NCI-H2107 treated with DMSO at 0.1 percent for 48 hours (cell line): Measurements from ENCODE around the gene THAP4.

ENCODE experiments used
- DNase-seq: peaks from one replicate; lab custom pipeline; 2025; ENCODE audit not compliant: unreplicated experiment; lab: John Stamatoyannopoulos, UW

Gene THAP4, protein sequence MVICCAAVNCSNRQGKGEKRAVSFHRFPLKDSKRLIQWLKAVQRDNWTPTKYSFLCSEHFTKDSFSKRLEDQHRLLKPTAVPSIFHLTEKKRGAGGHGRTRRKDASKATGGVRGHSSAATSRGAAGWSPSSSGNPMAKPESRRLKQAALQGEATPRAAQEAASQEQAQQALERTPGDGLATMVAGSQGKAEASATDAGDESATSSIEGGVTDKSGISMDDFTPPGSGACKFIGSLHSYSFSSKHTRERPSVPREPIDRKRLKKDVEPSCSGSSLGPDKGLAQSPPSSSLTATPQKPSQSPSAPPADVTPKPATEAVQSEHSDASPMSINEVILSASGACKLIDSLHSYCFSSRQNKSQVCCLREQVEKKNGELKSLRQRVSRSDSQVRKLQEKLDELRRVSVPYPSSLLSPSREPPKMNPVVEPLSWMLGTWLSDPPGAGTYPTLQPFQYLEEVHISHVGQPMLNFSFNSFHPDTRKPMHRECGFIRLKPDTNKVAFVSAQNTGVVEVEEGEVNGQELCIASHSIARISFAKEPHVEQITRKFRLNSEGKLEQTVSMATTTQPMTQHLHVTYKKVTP

DNA sequence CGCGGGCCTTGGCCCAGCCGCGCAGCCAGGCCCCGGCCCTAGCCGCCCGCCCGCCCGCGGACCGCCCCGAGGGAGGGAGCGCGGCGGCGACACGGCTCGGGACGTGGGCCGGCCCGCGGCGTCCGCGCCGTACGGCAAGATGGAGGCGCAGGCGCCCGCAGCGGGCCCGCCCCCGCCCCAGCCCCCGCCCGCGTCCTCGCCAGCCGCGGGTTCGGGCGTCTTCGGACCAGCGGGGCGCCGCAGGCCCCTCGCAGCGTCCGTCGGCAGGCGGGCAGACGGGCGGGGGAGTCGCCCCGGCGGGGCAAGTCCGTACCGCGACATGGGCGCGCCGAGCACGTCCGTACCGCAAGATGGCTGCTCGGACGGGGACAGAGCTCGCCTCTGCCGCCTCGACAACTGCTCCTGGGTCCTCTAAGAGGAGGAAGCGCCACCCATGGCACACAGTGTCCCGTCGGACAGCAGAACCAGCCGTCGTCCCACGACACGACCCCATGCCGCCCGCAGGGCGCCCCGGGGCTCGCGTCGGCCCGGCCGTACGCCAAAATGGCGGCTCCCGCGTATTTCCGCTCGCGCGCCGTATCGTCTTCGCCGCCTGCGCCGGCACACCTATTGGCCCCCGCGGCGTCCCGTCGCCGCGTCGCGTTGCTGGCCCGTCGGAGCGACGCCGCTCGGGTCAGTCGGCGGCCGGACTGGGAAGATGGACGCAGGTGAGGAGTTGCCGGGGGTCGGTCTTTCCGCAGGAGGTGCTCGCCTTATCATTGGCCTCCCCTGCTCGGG, at the start of gene THAP4, which contains the start of gene ATG4B:
Gene THAP4, minus strand, starts transcription at position 141 of the 777 bp plus-strand sequence. CDS start 141 bp downstream, outside the sequence.
Gene ATG4B, plus strand, starts transcription at position 676 of the 777 bp plus-strand sequence. Its CDS starts 22 bp downstream, at position 698.
- DNase-seq: peak; percentile 40

DNA sequence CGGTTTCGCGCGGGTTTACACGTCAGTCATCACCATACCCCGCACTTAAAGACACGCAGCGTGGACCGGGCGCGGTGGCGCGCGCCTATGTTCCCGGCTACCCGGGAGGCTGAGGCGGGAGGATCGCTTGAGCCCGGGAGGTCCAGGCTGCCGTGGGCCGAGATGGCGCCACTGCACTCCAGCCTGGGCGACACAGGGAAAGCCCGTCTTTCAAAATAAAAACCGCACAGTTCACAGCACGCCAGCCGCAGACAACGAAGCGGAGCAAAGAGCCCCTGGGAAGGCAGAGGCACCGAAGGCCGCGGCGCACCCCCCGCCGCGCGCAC, 49.3 kb upstream of the THAP4 start:
- no peak for DNase-seq

DNA sequence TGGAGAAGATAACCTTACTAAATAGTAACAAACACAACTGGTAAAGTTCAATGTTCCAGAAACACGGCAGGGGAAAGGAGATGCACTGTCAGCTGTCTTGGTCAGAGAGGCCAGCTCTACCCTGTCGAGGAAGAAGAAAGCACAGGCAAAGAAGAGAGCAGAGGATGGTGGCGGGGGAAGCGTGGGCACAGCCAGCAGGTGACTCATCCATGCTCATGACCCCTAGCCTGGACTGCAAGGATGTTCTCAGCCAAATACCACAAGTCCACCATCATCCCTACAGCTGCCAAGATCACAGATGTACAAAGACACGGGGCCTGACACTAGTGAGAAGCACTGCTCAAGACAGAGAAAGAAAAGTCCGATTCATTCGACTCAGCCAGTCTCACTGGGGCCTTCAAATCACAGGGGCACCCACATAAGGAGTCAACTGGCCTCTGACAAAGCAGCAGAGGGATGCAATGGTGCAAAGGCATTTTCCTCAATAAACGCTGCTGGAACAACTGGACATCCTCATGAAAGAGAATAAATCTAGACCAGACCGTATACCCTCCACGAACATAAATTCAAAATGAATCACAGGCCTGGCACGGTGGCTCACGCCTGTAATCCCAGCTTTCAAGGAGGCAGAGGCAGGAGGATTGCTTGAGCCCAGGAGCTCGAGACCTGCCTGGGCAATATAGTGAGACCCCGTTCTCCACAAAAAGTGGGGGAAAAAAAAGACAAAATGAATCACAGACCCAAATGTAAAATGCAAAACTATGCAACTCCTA, 44.1 kb upstream of the THAP4 start:
- no peak for DNase-seq

DNA sequence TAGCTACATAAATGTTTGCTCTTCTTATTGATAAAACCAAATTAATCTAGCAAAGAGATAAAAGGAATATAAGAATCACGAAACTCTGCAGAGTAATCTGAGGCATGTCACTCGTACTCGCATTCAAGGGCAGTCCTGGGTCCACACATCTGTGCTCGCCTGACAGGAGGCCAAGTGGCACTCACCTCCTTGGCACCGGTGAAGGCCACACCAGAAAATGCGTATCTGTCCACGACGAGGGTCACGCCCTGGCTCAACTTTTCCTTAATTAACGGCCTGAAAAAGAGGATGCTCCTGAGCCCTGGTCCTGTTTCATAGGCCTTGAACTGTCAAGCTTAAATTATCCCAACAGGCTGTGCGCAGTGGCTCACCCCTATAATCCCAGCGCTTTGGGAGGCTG, 43.1 kb upstream of the THAP4 start:
- no peak for DNase-seq

DNA sequence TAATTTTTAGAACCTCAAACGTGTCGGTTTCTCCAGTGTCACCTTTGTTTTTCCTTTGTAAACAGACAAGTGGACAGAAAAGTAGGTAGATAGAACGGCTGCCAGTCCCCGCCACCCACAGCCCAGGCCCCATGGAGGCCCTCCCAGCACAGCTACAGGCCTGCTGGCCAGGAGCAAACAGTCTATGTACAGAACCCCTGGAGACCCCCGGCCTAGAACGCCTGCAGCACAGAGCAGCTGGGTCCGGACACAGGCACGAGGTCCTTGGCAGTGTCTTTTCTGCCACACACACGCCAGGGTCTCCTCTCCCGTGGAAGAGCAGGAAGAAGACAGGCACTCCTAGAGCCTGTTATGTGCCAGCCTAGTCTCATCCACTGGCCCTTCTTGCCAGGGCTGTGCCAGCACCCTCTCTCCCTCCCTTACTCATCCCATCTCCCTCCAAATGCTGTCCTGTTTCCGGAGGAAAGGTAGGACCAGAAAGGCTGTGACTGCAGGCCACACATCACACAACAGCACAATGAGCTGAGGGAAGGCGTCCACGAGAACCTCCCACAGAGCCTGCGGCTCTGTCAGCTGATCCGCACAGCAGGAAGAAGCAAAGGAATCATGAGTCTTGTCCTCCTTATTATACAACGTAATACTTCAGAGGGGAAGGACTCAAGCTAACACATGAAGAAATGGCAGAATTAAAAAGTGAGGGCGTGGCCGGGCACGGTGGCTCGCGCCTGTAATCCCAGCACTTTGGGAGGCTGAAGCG, 42.0 kb upstream of the THAP4 start:
- DNase-seq: no peak

DNA sequence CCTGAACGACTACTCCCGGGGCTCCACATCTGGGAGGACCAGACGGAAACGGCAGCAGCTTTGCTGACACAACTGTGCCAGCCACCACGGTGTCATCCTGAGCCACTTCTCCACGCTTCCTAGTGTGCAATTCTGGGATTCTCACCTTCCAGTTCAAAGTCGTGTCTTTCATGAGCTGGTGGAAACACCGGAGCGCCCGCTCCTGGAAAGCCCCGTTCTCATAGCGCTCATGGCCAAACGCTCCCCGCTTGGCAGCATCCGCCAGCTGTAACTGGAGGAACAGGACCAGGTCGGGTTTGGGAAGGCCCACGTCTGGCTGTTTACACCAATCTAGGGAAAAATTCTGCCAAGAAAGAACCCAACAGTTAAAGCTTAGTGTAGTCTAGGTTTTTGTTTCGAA, 41.3 kb upstream of the THAP4 start:
- DNase-seq: no peak

DNA sequence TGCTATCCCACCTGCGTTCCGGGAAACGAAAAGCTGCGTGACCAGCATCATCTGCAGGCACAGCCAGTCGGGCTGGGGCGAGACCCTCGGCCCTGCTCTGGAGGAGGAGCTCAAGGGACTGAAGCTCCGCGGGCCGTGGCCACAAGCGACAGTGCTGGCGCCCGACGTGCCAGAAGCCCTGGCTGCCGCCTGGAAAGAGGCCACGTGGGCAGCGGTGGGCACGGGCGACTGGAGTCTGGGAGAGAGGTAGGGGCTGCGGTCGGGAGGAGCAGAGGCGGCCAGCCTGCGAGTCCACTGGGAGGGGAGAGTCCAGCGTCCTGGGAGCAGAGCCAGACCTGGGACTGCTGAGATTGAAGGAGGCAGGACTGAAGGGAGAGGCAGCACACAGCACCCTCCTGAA, 40.4 kb upstream of the THAP4 start:
- no peak for DNase-seq

DNA sequence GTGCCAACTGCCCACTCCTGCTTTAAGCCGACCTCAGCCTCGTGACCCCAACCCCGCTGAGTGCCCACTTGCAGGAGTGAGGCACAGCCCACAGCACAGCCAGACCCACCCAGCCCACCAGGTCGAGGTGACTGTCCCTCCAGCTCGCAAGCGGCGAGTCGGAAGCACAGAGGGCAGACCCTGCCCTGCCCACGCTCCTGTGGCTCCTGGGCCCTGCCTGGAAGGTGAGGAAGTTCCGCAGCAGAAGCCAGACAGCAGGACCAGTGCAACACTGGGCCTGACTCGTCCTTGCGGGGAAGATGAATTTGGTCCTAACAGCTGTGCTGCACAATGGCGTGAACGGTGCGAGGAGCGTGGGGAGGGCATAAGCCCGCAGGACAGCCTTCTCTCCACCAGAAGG, 39.7 kb upstream of the THAP4 start:
- no peak for DNase-seq

DNA sequence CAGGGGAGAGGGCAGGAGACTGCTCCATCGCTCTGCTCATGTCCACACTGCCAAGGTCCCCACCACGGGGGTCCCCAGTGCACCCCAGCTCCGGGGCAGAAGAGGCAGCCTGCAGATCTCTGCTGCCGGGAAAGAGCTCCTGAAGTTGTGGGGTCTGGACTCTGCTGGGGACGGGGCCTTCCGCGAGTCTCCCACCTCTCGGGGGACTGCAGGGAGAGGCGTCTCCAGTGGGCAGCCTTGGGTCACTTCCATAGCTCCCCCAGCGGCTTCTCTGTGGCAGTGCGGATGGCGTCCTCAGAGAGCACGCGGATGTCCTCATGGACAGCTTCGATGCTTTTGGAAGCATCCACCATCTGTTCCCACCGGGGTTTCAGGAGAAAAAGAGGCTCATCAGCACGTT, 38.9 kb upstream of the THAP4 start:
- no peak for DNase-seq

DNA sequence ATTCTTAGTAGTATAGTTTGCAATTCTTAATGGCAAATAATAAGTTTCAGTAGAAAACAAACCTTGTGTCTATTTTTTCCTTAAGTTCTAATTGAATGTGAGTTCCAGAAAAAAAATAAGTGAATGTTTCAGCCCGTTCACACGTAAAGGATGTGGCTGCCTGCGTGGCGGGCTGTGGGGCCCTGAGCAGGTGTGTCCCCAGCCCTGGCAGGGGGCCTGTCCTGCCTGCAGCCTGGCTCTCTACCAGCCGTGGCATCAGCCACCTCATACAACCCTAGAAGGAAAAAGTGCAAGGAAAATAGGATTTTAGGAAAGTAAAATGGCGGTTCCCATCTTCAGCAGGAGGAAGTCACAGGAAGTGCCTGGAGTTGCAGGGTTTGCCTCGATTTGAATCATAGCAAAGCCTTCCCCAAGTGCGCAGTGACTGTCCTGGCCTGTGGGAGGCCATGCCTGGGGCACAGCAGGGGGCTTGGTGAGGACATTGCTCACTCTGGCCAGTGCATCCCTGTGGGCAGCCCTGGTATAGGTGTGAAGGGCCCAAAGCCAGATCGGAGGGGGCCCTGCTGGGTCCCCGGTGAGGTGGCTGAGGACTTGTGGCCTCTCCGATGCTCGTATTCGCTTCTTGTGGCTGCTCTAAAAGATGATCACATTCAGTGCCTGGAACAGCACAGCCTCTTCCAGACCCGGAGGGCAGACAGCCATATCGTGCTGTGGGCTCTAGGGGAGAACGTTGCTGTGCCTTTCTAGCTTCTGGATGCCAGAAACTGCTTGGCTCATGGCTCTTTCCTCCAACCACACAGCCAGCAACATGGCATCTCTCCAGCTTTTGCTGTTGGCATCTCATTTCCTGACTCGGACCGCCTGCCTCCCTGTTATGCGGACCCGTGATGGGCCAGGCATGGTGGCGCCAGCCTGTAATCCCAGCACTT, 37.1 kb upstream of the THAP4 start:
- no peak for DNase-seq

DNA sequence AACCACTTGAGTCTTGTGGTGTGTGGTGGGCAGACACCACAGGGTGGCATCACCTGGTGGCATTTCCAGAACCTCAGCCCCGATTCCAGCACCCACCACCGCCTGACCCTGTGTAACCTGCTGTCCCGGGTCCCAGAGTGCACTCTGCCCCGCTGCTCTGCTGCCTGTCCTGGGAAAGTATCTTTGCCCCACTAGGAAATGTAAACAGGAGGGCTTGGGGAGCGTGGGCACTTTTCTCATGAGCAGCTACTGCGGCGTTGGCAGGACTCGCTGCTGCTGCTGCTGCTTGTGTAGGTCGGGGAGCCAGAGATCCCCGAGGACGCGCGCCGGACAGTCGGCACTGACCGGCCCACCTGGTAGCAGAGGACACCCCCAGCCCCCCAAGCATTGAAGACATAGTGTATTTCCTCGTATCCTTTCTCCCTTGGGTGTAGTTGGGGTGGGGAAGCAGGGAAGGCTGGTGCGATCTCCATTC, 36.3 kb upstream of the THAP4 start:
- no peak for DNase-seq

DNA sequence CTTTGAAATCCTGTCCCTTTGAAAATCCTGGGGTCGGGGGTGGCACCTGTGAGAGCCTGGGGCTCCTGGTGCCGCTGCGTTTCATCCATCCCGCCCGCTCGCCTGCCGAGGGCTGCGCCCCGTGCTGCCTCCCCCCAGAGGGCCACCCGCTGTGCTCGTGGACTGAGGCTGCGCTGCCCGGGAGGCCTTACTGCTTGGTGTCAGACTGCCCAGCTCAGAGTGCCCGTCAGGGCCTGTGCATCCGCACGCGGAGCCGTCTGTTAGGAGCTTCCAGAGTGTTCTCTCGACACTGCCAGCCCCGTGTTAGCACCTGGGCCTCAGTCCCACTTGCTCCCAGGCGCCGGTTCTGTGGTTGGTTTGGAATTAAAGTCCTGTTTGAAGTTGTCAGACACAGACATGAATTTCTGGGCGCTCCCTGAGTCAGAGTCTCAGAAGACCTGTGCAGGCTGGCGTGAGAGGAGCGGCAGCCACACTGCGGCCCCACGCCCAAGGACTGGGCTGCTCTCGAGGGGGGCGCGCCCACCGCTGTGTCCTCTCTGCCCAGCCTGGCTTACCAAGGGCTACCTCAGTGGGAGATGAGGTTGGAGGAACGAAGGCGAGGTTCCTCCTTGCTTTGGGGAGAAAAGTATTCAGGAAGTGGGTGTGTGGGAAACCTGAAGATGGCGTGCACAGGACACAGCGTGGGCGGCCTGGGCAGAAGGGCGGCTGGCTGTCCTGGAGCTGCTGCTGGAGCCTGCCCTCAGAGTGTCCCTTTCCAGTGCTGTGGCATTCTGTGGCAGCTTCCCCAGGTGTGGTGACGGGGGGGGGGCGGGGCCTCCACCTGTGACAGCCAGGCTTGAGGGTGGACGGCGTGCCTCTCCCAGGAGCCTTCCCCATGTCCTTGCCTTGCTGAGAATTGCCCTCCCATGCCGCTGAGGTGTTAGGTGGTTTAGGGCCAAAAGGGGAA, 35.6 kb upstream of the THAP4 start:
- no peak for DNase-seq

DNA sequence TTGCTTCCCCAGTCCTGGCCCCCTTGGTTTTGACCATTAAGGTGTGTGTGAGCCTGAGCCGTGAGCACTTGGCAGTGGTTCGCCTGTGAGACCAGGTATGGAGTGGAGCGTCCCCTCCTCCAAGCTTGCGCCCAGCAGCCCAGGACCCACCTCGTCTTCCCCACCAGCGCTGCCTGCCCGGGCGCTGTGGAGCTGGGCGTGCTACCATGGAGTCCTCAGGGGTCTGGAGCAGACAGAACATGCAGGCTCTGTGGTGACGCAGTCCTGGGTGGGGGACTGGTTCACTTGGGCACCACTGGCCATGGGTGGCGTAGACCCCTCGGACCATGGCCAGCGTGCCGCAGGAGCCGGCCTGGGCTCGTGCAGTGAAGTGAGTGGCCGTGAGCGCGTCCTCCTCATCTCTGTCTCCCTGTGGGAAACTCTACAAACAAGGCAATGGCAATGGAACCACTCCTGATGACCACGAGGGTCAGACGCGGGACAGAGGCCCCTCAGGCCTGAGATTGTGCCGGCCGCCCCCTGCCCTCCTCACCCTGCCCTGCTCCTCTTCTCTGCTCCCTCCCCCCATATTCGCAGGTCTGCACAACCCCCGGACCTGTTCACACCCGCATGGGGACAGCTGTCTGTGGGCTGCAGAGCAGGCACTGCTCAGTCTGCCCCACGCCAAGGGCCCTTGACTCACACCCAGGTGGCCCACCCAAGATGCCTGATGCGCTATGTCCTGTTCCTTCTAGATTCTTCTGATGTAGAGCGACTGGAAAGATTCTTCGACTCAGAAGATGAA, 34.7 kb upstream of the THAP4 start:
- no peak for DNase-seq

DNA sequence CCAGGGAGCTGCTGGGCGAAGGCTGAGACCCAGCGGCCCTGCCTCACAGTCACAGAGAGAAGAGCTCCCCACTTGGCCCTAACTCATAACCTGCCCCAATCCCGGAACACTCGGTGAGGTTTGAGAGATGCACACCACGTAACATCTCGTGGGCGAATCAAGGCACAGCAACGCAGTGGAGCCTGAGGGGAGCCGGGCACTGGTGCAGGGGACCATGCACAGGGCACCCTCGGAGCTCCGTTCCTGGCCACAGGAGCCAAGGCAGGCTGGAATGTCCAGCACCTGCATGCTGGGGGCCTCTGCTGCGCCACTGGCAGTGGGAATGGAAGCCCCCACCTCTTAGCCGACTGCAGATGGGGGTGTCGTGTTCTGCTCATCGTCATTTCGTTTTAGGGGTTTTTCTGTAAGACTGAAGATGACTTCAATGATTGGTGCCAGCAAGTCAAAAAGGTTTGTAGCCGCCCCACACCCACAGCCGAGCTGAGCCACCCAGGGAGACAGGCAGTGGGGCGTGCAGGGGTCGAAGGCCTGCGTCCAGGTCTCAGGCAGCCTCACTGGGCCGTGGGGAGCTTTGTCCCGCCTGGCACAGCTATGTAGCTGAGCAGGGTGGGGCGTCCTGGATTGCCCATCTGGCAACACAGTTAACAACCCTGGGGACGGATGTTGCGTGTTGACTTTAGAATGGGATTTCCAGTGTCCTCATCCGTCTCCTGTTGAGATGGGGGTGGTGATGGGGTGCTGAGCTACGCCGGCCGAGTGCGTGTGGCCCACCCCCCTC, 33.6 kb upstream of the THAP4 start:
- no peak for DNase-seq

DNA sequence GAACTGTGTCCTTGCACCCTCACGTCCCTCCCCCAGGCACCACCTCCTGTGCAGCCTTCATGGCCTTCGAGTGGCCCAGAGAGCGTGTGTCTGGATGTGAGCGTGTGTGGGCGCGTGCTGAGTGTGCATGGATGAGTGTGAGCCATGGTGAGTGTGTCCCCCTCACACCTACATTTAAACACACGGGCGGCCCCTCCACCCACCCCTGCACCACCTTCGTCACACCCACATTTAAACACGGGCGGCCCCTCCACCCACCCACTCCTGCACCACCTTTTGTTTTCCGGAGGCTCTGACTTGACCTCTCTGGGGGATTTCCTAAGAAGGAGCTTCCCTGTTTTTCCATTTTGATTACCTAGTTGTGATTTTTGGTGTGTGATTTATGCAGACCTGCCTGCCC, 31.9 kb upstream of the THAP4 start:
- DNase-seq: no peak

DNA sequence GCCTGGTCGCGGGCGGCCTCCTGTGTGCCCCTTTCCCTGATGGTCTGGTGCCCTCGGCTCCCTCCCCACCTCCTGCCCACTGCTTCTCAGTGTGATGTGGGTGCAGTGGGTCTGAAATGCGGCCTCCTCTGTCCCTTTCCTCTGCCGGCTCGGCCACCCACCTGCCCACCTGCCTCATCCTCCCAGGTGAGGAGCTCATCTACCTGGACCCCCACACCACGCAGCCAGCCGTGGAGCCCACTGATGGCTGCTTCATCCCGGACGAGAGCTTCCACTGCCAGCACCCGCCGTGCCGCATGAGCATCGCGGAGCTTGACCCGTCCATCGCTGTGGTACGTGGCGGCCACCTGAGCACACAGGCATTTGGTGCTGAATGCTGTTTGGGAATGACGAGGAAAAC, 31.4 kb upstream of the THAP4 start:
- no peak for DNase-seq
